BE2C (cell line): ENCODE results near the gene TBC1D13.
A peak's percentile ranks its signal among the peaks of the same experiment; 100 is the strongest.

ENCODE experiments used
- DNase-seq: peaks from one replicate; pipeline ENCODE4 v3.0.0-alpha.2; 2020
- H3K27me3 ChIP-seq: fragments of 250-450 bp; sonication (Bioruptor Pico); 2 replicates; pipeline ENCODE4 v1.5.1; 2020; ENCODE audit warnings: mild to moderate bottlenecking
- H3K36me3 ChIP-seq: fragments of 250-450 bp; sonication (Bioruptor Pico); 2 replicates; pipeline ENCODE4 v1.5.1; 2020; ENCODE audit warnings: mild to moderate bottlenecking
- H3K4me1 ChIP-seq: fragments of 250-450 bp; sonication (Bioruptor Pico); 2 replicates; pipeline ENCODE4 v1.5.1; 2020
- H3K4me3 ChIP-seq: 2 replicates; pipeline ENCODE4 v1.5.1; 2011; ENCODE audit warnings: low read depth, low read length
- H3K9me3 ChIP-seq: fragments of 250-450 bp; sonication (Bioruptor Pico); 2 replicates; pipeline ENCODE4 v1.5.1; 2020
- TF ChIP-seq, protein P1 (sequence below): IDR thresholded peaks from 2 replicates; pipeline ENCODE4 v1.5.1; 2012; ENCODE audit warnings: mild to moderate bottlenecking, low read depth, low read length

TBC1D13 gene

DNA sequence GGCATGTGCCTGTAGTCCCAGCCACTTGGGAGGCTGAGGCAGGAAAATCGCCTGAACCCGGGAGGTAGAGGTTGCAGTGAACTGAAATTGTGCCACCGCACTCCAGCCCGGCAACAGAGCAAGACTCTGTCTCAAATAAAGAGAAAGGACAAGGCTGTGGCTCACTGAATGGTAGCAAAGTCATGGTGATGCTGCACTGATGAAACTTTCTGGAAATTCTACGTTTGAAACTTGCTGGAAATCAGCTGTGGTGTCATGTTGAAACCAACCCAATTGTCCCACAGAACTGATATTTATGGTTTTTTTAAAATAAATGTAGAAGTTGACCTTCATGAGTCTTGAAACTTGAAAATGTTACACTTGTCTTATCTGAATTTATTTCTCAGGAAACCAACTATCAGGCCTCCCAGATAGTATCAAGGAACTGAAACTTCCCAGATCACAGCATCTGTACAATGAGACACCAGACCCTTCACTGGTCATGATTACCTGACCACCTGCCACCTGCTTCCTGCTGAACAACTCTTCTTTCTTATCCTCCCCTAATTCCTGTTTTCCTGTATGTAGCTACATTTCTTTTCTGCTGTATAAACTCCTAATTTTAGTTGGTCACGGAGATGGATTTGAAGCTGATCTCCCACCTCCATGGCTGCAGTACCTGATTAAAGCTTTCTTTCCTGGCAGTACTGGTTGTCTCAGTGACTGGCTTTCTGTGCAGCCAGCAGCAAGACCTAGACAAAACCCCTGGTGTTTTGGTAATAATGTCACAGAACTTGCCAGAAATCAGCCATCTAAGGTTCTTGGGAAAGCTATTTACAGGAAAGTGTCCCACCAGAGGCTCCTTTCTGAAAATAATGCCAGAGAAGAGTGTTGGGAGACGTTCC is 5.6 kb upstream of the TBC1D13 start:
- TF ChIP-seq, protein P1, sequence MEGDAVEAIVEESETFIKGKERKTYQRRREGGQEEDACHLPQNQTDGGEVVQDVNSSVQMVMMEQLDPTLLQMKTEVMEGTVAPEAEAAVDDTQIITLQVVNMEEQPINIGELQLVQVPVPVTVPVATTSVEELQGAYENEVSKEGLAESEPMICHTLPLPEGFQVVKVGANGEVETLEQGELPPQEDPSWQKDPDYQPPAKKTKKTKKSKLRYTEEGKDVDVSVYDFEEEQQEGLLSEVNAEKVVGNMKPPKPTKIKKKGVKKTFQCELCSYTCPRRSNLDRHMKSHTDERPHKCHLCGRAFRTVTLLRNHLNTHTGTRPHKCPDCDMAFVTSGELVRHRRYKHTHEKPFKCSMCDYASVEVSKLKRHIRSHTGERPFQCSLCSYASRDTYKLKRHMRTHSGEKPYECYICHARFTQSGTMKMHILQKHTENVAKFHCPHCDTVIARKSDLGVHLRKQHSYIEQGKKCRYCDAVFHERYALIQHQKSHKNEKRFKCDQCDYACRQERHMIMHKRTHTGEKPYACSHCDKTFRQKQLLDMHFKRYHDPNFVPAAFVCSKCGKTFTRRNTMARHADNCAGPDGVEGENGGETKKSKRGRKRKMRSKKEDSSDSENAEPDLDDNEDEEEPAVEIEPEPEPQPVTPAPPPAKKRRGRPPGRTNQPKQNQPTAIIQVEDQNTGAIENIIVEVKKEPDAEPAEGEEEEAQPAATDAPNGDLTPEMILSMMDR: no peak
- Histone ChIP-seq H3K4me3 (no peak overlapping the region), H3K36me3 (no peaks in the 10 kb centered on the region), H3K27me3 (no peaks in the 10 kb centered on the region), H3K4me1 (no peaks in the 10 kb centered on the region), H3K9me3 (no peaks in the 10 kb centered on the region; the same call in 1 of the 2 replicates)
- DNase-seq: no peak

DNA sequence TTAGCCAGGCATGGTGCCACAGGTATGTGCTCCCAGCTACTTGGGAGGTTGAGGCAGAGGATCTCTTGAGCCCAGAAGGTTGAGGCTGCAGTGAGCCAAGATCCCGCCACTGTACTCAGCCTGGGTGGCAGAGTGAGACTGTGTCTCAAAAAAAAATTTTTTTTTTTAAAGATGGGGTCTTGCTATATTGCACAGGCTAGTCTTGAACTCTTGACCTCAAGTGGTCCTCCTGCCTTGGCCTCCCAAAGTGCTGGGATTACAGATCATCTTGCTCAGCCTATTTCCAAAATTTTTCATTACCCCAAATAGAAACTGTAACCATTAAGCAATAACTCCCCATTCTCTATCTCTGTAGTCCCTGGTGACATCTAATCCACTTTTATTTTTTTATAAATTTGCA is 4.4 kb upstream of the TBC1D13 start:
- H3K4me1 ChIP-seq: no peaks in the 10 kb centered on the region
- H3K4me3 ChIP-seq: no peak overlapping the region
- H3K9me3 ChIP-seq: no peaks in the 10 kb centered on the region; the same call in 1 of the 2 replicates
- TF ChIP-seq, protein P1: no peak
- H3K27me3 ChIP-seq: no peaks in the 10 kb centered on the region
- DNase-seq: no peak
- H3K36me3 ChIP-seq: no peaks in the 10 kb centered on the region

DNA sequence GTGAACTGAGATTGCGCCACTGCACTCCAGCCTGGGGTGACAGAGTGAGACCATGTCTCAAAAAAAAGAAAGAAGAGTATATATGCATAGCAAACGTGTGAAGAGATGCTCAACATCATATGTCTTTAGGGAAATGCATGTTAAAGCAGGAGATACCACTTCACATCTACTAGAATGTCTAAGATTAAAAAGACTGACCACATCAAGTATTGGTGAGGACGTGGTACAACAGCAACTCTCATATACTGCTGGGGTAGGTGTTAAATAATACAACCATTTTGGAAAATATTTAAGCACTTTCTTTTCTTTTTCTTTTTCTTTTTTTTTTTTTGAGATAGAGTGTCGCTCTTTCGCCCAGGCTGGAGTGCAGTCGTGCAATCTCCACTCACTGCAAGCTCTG is 1.6 kb upstream of the TBC1D13 start:
- DNase-seq: no peak
- Histone ChIP-seq H3K36me3 (peaks cover 3% of the 10 kb centered on the region; the same call in 1 of the 2 replicates), H3K27me3 (no peaks in the 10 kb centered on the region), H3K4me3 (no peak overlapping the region), H3K9me3 (no peaks in the 10 kb centered on the region), H3K4me1 (no peaks in the 10 kb centered on the region)
- TF ChIP-seq, protein P1: no peak

DNA sequence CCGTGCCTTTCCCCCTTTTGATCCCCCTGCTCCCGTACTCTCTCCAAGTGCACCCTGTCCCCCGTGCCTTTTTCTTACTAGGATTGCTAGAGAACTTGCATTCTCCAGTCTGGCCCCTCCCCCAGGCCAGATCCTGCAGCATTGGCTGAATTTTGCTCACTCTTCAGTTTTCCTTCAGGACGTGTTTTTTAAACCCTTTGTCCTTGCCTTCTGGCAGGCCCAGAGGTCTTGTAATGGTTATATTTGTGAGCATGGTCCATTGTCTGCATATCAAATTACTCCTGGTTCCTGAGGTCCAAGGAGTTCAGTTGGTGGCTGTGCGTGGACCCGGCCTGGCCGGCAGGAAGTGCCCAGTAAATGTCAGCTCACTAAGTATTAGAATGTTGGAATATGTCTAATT is 606 bp downstream of the TBC1D13 start:
- Histone ChIP-seq H3K9me3 (no peaks in the 10 kb centered on the region), H3K27me3 (no peaks in the 10 kb centered on the region), H3K36me3 (peaks cover 15% of the 10 kb centered on the region), H3K4me1 (no peaks in the 10 kb centered on the region), H3K4me3 (peak overlapping the region; percentile 78)
- TF ChIP-seq, protein P1: no peak
- DNase-seq: no peak

DNA sequence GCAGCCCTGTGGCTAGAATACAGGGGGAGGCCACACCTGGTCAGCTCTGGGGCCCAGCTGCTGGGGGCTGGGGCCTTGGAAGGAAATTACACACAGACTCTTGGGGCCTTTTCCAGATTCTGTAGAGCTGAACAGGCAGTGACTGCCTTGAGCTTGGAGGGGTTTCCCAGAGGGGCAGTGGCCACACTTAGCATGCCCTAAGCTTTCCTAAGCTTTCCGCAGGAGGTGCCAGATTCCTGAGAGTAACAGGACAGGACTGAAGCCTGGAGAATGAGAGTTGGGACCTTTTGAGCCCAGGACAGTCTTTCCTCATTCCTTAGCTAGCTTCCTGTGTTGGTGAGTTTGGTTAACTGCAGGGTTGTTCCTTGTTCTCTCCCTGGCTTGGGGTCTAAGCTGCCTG is 1.4 kb downstream of the TBC1D13 start:
- H3K4me1 ChIP-seq: no peaks in the 10 kb centered on the region
- no peaks in the 10 kb centered on the region for H3K27me3 ChIP-seq
- peak overlapping the region; percentile 78 for H3K4me3 ChIP-seq
- peaks cover 23% of the 10 kb centered on the region for H3K36me3 ChIP-seq
- TF ChIP-seq, protein P1: no peak
- DNase-seq: no peak
- H3K9me3 ChIP-seq: no peaks in the 10 kb centered on the region

DNA sequence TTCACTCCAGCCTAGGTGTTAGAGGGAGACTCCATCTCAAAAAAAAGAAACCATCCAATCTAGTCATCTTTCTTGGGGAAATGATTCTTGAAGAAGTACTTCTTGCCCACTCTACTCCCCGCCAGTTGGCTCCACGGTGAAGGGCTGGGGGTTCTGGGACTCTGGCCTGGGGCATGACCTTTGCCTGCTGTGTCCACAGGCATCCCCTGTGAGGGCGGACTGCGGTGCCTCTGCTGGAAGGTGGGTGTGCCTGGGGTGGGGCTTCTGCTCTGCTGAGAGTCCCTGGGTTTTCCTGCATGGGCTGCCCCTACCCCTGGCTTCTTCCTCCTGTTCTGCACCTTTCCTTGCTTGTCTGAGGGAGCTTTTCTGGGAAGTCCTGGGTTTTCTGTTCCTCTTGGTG is 3.5 kb downstream of the TBC1D13 start:
- Histone ChIP-seq H3K27me3 (no peaks in the 10 kb centered on the region), H3K4me3 (no peak overlapping the region), H3K4me1 (no peaks in the 10 kb centered on the region), H3K9me3 (no peaks in the 10 kb centered on the region), H3K36me3 (peaks cover 23% of the 10 kb centered on the region)
- no peak for DNase-seq
- TF ChIP-seq, protein P1: no peak
